ENCODE measurements around the gene ZNF557.

- no peak for TF ChIP-seq NANOG (IDR thresholded peaks at IDR 0.05; ENCODE audit: insufficient read depth, low read depth, low read length, poor library complexity, severe bottlenecking)
- TF ChIP-seq GTF2F1 (IDR thresholded peaks at IDR 0.05; ENCODE audit: borderline replicate concordance, low read depth, low read length) = no peak
- no peak for TF ChIP-seq CTCF (IDR thresholded peaks at IDR 0.05; ENCODE audit: control extremely low read depth in 1 of 3, insufficient read depth in 1 of 3, low read depth in 1 of 3, low read length in 3 of 3)
- no peak for TF ChIP-seq POLR2A (IDR thresholded peaks at IDR 0.05; ENCODE audit: control extremely low read depth in 1 of 2, low read depth in 2 of 2, low read length in 2 of 2)
- no peak for TF ChIP-seq MAX (IDR thresholded peaks at IDR 0.05)
- TF ChIP-seq EP300 (IDR thresholded peaks at IDR 0.05; ENCODE audit: borderline replicate concordance in 1 of 2, low read depth in 2 of 2, low read length in 2 of 2) = no peak
- TF ChIP-seq ASH2L (IDR thresholded peaks at IDR 0.05; ENCODE audit: low read length) = no peak
- no peak for TF ChIP-seq POLR2AphosphoS5 (IDR thresholded peaks at IDR 0.05; ENCODE audit: low read depth, low read length)
- TF ChIP-seq RAD21 (IDR thresholded peaks at IDR 0.05 in 1 of 2, conservative IDR thresholded peaks at IDR 0.05 in 1 of 2; ENCODE audit: low read depth in 2 of 2, low read length in 2 of 2) = no peak
- no peak for TF ChIP-seq TBP (IDR thresholded peaks at IDR 0.05; ENCODE audit: low read depth, low read length)
- TF ChIP-seq PHF8 (conservative IDR thresholded peaks at IDR 0.05; ENCODE audit: low read depth, low read length) = no peak
- TF ChIP-seq SUZ12 (IDR thresholded peaks at IDR 0.05; ENCODE audit: low read length) = no peak
- TF ChIP-seq HDAC6 (IDR thresholded peaks at IDR 0.05; ENCODE audit: low read depth, low read length) = no peak
- TF ChIP-seq KDM1A (IDR thresholded peaks at IDR 0.05; ENCODE audit: borderline replicate concordance, low read length) = no peak
These were observed 6.2 kb upstream of the ZNF557 start for GRCh38 chr19:7063339-7063738.

All from H1 (cell line).